HG03175 (cell line): ENCODE data around the gene SDS.

Experiments used
- ATAC-seq: cut with Tn5 transposase; IDR thresholded peaks from one replicate; pipeline ENCODE4 v1.9.1; 2021; ENCODE audit warnings: mild to moderate bottlenecking, moderate library complexity; ENCODE audit not compliant: unreplicated experiment

The SDS gene

DNA sequence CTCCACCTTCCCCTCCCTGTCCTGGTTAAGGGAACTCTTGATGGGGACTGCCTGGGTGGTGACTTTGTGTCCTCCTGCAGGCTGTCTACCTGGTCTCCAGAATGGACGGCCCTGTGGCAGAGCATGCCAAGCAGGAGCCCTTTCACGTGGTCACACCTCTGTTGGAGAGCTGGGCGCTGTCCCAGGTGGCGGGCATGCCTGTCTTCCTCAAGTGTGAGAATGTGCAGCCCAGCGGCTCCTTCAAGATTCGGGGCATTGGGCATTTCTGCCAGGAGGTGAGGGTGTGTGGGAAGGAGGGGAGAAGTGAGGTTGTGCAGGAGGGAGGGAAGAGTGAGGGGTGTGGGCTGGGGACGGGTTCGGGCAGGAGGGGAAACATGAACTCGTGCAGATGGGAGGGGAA, 24.2 kb upstream of the SDS start:
- ATAC-seq = no peak

DNA sequence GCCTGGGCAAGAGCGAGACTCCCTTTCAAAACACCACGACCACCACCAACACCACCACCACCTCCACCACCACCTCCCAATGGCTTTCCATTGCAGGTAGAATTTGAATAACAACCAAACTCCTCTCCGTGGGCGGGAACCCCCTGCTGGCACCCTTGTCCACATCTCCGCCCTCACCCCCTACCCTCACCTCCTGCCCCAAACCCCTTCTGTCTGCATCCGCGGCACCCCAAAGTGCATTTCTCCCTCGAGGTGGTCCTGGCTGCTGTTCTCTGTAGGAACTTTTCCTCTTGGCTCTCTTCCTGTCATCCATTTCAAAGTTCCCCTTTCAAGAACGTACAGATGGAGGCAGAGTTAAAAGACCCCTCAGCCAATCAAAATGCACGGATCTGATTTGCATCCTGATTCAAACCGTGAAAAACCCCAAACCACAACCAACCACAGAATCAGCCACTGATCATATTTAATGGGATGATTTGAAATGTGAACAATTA, 22.3 kb upstream of the SDS start:
- ATAC-seq = no peak

DNA sequence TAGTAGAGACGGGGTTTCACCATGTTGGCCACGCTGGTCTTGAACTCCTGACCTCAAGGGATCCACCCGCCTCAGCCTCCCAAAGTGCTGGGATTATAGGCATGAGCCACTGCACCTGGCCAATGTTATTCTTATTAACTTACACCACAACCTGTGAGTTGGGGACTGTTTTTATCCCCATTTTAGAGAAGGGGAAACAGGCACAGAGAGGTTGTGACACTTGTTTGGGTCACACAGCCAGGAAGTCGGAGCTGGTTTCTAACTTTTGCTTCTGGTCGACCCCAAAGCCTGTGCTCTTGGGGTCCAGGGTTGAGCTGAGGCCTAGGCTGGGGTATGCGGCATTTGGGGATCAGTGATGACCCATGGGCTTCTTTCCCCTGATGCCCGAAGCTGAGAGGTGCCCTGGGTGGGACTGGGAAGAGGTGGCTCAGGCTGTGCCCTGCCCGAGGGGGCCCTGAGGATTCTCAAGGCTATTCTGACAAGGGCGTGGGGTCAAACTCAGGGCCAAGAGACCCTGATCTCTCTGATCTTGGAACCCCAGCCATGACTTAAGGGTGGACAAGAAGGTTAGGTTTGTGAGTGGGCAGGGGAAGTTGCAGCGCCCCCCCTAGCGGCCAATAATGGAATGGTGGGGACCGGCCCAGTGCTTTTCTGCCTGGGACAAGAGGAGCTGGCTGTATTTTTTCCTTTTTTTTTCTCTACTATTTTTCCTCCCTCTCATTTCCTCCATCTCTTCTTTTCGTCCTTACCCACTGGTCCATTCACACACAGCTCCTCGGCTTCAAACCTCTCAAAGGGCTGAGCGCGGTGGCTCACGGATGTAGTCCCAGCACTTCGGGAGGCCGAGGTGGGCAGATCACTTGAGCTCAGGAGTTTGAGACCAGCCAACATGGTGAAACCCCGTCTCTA, 21.5 kb upstream of the SDS start:
- no peak for ATAC-seq

DNA sequence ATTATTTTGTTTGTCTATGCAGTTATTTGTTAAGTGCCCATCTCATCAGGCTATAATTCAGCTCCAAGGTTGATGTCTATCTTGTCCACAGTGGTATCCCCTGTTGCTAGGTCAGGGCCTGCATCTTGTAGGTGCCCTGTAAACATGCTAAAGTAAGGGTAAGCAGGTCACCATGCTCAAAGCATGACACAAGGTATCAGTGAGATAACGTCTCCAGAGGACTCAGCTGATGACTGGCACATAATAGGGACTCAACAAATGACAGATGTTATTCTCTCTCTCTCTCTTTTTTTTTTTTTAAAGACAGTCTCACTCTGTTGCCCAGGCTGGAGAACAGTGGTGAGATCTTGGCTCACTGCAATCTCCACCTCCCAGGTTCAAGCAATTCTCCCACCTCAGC, 20.8 kb upstream of the SDS start:
- ATAC-seq = no peak

DNA sequence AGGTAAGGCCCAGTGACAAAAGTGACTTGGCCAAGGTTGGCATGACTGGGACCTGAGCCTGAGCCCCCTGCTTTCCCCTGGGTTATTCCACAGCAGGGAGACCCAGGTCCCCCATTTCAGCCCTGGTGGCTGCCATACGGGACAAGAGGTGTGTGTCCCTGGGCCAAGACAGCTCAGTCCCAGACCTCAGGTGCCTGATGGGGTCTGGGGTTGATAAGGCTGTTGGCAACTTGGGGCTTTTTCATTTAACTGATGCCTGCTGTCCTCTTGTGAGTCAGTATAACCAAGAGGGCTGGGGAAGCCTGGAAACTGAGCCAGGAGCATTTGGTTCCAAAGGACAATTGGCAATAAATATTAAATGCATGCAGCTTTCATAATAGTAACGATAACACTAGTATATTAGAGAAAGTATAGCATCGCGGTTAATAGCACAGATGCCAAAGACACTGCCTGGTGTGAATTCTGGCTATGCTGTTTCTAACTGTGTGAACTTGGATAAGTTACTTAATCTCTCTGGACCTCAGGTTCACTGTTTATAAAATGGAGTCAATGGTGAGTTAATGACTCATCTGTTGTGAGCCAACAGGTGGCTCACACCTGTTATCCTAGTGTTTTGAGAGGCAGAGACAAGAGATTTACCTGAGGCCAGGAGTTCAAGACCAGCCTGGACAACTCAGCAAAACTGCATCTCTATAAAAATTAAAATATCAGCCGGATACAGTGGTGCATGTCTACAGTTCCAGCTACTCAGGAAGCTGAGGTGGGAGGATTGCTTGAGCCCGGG, 19.4 kb upstream of the SDS start:
- ATAC-seq = no peak

DNA sequence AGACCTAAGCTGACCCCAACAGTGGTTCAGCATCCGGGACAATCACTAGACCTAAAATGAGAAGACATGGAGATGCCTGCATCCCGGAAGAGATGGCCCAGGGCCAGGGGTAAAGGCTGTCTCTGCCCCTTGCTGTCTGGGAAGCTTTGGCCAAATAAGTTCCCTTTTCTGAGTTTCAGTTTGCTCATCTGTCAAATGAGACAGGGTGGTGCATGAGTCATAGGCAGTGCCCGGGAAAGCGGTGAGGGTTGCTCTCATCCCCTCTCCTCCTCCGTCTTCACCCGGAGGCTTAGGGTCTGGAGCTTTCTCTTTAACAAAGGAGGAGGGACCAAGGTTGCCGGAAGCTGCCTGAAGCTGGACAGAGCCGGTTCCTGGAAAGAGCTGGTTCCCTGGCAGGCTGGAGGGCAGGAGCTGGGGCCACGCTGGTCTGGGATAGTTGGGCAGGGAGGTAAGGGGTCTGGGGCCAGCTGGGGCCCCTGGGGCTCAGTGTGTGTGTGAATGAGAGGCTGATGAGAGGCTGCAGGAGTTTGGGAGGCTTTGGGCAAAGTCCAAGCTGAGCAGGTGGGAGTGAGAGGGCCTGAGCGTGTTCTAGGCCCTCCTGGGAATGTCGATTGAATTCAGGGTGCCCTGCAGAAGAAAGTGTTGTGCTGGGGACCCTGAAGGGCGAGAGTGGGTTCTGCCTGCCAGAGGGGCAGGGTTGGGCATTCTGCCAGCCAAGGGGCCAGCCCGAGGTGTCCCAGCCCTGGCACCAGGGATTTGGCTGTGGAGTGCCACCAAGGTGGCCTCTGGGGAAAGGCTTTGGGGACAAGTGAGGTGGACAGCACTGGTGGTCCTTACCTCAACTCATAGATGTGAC, 18.6 kb upstream of the SDS start, which contains the start of gene SDSL:
Gene SDSL, plus strand, starts transcription at position 351 of the 856 bp plus-strand sequence. CDS start 5,603 bp downstream, outside the sequence.
- peak; percentile 85 for ATAC-seq

DNA sequence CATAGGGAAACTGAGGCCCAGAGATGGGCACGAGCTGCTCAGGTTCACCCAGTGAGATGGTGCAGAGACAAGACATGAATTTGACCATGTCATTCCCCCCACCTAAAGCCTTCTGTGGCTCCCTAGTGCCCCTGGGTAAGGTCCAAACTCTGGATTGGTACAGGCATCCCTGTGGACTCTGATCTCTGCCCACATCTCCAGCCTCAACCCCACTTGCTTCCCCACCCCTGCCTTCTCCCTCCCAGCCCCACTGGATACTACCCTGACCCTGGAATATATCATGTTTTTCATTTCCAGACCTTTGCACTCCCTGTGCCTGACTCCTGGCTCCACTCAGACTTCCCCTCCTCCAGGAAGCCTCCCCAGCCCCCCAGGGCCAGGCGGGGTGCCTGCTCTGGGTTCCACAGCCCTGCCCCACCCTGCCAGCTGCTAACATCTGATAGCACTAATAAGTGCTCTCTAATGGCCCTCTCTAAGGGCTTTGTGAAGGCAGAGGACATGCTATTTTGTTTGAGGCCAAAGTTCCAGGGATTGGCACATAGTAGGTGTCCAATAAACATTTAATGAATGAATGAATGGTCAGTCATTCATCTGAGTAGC, 17.4 kb upstream of the SDS start:
- no peak for ATAC-seq

DNA sequence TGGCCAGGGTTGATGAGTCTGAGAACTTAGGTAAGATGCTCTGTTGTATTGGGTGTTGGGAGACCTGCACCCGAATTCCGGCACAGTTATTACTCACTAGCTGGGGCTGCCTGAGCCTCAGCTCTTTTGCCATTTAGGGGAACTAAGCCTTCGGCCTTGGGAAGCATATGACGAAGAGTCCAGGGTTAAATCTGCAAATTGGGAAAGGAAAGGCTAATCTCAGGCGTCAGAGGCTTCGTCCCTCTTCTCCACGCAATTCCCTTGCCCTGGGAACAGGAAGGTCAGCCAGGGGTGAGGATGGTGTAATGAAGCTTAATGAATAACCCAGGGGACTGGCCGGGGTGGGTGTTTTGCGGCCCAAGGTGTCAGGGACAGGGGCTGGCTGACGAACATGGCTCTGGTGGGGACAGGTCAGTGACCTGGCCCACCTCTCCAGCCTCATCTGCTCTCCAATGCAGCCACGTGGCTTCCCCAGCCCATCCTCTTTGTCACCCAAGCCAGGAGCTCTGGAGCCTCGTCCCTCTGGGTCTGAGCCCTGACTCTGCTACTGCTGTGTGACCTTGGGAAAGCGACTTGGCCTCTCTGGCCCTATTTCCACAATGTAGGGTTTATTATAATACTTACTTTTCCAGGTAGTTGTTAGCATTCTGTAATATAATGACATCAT, 14.7 kb upstream of the SDS start:
- no peak for ATAC-seq

DNA sequence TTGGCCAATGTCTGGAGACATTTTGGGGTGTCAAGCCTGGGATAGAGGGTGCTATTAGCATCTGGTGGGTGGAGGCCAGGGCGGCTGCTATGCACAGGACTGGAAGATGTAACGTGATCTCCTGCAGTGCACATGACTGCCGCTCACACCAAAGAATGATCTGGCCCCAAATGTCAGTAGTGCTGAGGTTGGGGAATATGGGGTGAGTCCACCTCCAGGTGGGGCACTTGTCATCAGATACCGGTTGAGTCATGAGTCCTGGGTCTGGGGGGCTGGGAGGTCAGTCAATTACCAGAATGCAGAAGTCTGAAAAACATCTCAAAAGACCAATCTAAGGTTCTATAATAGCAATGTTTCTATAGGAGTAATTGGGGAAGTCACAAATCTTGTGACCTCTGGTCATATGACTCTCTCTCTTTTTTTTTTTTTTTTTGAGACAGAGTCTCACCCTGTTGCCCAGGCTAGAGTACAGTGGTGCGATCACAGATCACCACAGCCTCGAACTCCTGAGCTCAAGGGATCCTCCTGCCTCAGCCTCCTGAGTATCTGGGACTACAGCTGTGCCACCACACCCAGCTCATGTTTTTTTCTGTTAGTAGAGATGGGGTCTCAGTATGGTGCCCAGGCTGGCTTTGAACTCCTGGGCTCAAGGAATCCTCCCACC, 12.5 kb upstream of the SDS start:
- no peak for ATAC-seq

DNA sequence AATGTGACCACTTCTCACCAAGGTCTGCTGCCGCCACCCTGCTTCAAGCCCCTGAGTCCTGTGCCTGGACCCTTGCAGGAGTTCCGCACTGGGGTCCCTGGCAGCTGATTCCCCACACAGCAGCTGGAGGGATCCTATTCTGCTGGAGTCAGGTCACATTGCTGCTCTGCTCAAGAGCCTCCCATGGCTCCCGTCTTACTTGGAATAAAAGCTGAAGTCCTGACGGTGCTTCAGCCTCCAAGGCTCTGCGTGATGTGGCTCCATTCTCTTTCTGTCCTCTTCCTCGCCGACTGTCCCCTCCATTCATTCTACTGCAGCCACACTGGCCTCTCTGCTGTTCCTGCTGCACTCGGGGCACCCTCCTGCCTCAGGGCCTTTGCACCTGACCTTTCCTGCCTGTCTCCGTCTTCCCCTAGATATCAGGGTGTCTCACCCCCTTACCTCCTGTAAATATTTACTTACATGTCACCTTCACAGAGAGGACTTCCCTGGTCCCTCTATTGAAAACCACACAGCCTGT, 10.9 kb upstream of the SDS start:
- no peak for ATAC-seq

DNA sequence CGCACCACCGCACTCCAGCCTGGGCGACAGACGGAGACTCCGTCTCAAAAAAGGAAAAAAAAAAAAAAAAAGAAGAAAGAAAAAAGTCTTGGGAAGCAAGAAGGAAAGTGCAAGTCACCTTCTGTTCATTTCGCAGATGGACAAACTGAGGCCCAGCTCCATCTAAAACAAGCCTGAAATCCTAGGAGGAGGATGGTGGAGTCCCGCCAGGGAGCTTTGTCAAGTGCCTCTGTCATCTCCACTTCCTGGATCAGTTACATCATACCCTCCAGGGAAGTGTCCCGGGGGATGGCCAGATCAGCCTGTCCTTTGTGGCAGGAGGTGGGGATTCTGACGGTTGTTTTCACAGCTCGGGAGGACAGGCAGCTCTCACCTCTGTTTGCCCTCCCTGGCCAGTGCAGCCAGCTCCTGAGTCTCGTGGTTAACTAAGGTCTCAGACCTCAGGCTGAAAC, 9.8 kb upstream of the SDS start:
- ATAC-seq = no peak

DNA sequence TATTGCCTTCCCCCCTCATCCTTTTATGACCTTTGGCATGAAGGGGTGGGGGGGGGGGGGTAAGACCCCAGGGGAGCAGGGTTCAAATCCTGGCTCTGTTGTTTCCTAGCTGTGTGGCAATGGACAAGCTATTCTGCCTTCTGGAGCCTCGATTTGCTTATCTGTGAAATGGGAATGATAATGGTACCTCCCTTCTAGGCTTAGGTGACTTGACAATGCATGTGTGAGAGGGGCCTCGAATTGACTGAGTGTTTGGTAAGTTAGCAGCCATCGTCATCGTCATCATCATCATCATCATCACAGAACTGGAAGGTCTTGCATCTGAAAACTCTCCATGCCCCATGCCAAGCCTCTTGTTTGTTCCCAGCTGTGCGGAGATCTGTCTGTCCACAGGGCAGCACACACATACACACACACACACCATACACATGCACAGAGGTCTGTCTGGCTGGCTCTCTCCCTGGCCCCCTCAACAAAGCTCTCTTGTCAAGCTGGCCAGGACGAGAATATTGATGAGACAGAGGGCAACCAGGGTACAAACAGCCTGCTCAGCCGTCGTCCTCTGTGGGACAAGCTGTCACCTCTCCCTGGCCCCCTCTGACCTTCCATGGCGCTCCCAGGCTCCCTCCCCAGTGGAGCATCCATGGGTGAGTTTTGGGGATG, 5.9 kb upstream of the SDS start:
- no peak for ATAC-seq

DNA sequence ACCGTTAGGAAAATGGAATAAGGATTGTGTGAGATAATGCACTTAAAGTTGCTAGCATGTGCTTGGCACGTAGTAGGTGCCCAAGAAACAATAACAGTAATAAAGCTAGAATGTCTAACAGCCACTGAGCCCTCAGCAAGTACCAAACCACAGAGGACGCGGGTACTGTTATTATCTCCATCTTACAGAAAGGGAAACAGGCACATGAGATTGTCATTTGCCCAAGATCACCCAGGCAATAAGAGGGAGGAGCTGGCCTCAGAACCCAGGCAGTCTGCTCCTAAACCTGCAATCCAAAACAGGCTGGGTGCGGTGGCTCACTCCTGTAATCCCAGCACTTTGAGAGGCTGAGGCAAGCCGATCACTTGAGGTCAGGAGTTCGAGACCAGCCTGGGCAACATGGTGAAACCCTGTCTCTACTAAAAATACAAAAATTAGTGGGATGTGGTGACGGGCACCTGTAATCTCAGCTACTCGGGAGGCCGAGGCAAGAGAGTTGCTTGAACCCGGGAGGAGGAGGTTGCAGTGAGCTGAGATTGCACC, 5.1 kb upstream of the SDS start:
- ATAC-seq = no peak

DNA sequence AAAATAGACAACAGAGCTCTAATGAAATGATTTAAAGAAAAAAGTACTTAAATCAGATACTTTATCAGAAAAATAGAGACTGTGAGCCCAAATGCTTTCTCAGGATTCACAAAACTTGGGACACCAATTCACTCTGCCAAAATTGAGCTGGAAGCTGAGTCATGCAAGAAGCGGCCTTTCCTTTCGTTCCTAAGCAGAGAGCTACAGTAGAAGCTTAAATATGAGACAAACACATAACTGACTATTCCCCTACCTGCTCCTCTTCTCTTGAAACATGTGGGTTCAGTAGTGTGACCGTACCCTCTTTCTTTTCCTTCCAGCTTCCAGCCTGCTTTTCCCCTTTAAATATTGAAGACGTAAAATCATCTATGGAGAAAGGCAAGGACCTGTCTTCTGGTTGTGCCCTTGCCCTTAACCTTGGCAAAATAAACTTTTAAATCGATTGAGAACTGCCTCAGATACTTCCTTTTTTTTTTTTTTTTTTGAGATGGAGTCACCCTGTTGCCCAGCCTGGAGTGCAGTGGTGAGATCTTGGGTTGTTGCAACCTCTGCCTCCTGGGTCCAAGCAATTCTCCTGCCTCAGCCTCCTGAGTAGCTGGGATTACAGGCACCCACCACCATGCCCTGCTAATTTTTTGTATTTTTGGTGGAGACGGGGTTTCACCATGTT, 4.4 kb upstream of the SDS start:
- ATAC-seq = no peak

DNA sequence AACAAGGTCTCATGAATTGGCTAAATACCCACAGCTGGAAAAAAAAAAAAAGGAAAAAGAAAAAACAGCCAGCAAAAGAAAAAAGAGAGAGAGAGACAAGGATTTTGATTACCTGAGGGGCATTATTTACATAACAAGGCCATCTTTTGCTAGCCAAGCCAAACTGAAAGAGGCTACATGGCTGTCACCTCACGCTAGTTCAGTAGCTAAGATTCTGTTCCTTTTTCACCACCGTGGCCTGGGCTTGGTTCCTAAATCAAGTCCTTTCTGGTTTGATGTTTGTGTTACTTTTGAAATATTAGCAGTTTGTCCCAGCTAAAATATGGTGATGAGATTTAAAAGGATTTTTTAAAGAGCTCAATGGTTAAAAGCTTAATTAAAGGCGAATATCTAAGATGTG, 2.0 kb upstream of the SDS start:
- ATAC-seq = no peak

DNA sequence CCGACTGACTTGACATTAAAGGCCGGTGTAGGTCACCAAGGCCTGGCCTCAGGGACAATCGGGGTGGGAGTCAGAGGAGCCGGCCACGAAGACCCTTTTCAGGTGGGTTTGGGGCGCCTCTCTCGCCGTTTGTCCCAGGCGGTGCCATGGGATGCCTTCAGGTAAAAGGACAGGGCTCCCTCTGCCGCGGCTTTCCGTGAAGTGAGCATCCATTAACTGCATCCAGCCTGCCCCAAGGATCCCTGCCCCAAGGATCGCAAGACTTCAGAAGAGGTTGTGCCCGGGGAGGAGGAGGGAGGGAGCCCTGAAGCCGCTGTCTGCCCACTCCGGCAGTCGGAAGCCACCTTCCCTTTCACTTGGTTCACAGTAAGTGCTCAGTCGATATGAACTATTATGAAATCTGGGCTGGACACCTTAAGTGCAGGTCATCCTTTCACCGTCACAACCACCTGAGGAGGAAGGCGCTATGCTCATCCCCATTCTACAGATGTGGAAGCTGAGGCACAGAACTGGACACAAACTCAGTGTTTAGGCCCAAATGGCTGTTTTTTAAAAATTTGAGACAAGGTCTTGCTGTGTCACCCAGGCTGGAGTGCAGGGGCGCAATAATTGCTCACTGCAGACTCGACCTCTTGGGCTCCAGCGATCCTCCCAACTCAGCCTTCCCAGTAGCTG, 964 bp downstream of the SDS start:
- ATAC-seq = no peak
